ENCODE results near the gene KATNIP. TPM values are rescaled to one million over a fixed set of nuclear protein-coding genes. Genes with fewer than 3 reads are reported as not detected.

The KATNIP gene
- total RNA-seq, 1 donor from 2014 or later, result 27.5 TPM

DNA sequence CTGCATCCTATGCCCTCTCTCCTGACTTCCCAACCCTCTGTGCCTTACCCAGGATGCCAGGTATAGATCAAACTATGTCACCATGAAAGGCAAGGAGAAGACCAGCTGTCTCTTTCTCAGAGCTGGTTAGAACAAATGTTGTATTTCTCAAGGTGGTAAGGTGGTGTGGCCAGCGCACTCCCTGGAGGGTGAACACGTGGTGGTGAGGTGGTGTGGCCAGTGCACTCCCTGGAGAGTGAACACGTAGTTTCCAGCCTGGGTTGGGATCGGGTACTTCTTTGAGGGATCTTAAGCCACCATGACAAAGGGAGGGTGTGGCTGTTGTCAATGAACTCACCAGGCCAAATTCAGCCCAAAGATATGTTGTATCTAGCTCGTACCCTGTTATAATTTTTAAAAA is 26.8 kb downstream of the KATNIP start:
- no peak for DNase-seq (ENCODE audit: extremely low read depth, low read depth, low spot score)

DNA sequence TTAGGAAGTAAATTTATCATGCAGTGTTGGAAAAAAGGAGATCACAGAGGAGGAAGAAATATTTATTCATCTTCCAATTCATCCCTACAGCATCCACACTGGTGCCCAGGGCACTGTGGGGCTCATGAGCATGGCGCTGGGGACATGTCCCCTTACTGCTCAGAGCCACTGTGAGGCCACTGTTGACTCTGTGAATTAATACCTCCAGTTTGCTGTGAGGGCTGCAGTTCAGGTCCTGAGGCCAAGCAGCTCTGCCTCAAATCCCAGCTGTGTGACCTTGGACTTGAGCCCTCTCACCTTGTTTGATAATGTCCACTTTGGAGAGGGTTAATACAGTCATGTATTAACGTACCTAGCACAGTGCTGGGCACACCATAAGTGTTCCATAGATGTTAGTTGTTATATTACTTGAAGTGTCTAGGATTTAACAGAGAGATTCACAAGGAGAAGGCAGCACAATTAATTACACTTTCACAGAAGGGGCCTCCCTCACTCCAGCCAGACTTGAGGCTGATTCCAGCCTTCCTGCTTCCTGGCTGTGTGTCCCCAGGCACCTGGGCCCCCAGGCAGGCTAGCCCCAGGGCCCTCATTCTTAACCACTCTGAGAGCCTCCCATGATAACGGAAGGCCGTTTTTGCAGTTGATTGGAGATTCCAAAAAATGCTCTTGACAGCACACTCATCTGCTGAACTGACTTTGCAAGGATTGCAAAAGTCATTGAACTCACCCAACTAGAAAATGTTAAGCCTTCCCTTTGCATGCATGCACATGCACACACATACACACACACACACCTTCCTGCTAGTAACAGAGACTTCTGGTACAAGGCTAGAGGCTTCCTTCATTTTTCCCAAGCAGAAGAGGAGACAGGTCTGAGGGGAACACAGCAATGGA is 29.4 kb downstream of the KATNIP start:
- no peak for DNase-seq (ENCODE audit: extremely low read depth, low read depth, low spot score)

DNA sequence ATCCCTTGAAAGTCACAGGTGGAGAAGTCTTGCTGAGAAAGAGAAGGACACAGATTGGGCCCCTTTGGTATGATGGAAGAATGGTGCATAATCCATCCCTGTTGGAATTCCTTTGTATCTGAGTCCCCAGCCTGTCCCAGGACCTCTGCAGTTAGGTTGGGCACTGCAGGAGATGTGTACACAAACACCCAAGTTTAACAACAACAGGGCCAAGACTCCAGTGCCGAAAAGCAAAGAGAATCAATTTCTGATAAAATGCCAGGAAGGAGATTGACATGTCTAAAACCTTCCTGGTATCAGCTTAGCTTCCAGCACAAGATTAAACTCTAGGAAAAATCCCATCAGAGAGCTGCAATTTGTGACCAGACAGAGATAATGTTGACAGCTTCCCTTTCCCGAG is 32.9 kb downstream of the KATNIP start:
- no peak for DNase-seq (ENCODE audit: extremely low read depth, low read depth, low spot score)

DNA sequence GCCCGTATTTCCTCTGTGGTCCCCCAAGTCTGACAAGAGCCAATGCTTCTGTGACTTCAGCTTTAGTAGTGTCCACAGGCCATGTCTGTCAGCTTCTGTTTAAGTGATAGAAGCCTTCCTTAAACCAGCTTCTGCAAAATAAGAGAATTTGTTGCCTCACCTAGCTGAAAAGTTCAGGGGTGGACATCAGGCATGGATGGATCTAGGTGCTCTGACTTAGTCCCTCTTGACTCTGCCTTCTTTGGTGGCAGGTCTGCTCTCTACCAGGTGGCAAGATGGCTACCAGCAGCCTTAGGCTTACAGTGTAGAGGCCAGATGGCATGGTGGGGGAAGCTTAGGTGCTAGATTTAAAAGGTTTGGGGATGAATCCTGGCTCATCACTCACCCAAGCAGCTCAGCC is 33.7 kb downstream of the KATNIP start:
- DNase-seq (ENCODE audit: extremely low read depth, low read depth, low spot score), result no peak

DNA sequence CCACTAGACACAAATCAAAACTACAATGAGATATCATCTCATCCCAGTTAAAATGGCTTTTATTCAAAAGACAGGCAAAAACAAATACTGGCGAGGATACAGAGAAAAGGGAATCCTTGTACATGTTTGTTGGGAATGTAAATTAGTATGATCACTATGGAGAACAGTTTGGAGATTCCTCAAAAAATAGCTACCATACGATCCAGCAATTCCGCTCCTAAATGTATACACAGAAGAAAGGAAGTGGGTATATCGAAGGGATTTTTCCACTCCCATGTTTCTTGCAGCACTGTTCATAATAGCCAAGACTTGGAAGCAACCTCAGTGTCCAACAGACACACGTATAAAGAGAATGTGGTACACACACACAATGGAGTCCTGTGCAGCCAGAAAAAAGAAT is 35.3 kb downstream of the KATNIP start:
- DNase-seq (ENCODE audit: extremely low read depth, low read depth, low spot score), result no peak

DNA sequence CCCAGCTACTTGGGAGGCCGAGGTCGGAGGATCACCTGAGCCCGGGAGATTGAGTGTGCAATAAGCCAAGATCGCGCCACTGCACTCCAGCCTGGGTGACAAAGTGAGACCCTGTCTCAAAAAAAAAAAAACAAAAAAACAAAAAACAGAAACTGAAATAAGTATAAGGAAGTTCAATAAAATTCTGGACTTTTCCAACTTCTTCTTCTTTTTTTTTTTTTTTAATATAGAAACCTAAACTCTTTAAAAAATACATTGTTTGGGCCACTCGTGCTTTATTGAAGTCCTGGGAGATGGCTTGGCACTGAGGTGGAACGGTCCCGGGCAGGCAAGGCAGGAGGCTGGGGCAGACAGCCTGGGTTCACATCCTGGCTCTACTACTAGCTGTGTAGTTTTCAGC is 36.8 kb downstream of the KATNIP start:
- DNase-seq (ENCODE audit: extremely low read depth, low read depth, low spot score), result no peak

DNA sequence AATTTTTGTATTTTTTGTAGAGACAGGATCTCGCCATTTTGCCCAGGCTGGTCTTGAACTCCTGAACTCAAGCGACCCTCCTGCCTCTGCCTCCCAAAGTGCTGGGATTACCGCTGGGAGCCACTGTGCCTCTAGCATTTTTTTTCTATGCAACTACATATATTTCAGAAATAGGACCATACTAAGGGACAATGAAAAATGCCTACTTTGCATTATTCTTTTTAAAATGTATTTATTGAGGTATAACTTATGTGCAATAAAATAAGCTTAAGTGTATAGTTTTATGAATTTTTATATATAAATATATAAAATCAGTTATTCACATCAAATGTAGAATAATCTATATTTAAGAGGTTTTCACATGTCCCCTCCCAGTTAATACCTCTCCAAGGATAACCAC is 38.1 kb downstream of the KATNIP start:
- DNase-seq (ENCODE audit: extremely low read depth, low read depth, low spot score), result no peak

DNA sequence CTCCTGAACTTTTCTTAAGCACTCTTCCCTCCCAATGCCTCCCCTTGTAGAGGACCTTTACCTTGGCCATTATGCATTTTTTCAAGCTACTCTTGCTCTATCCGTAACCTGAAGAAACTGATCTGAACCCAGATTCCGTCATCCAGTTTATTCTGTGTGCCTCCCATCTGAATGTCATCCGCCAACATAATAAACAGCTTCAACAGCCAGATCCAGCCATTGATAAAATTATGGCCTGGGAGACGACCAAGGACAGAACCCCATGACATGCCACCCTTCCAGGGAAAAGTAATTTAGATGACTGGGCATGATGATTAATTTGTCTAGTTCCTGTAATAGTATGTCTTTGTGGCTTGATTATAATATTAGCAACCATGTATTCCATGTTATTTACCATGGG is 41.9 kb downstream of the KATNIP start:
- DNase-seq (ENCODE audit: extremely low read depth, low read depth, low spot score), result no peak

DNA sequence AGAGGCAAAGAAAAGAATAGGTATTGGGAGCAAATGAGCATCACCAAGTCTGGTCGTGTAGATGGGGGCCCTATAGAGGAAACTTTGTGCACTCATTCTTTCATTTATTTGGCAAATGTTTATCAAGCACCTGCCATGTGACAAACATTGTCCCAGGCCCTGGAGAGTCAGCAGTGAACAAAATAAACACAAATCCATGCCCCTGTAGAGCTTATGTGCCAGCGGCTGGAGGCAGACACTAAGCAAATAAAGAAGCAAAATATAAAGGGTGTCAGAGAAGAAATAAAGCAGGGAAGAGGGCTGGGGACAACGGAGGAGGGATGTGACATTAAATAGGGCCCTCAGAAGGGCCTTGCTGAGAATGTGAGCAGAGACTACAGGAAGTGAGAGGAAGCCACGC is 45.5 kb downstream of the KATNIP start:
- no peak for DNase-seq (ENCODE audit: extremely low read depth, low read depth, low spot score)

DNA sequence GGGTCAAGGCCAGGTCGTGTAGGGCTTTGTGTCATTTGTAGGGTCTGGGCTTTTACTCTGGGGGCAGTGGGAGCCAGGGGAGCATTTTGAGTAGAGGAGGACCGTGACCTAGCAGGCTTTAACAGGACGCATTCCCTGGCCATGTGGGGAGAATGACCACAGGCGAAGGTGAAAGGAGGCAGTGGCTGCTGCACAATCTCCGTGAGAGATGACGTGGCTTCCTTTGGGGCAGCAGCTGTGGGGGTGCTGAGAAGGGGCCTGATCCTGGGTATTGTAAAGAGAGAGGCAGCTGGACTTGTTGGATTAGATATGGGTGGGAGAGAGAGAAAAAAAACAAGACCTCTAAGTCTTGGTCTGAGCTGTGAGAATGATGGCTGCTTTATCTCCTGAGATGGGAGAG is 46.0 kb downstream of the KATNIP start:
- no peak for DNase-seq (ENCODE audit: extremely low read depth, low read depth, low spot score)

DNA sequence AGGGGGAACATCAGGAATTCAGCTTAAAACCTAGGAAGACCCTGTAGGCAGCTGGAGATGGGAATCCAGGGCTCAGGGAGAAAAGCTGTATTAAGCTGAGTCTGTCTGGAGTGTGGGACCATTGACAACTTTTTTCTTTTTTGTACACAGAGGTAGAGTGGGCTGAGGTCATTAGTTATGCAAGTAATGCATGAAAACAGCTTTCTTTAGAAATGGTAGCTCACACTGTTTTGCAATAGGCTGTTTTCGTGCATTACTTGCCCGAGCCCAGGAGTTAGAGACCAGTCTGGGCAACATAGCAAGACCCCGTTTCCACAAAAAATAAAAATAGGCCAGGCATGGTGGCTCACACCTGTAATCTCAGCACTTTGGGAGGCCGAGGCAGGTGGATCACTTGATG is 46.5 kb downstream of the KATNIP start:
- DNase-seq (ENCODE audit: extremely low read depth, low read depth, low spot score), result no peak

DNA sequence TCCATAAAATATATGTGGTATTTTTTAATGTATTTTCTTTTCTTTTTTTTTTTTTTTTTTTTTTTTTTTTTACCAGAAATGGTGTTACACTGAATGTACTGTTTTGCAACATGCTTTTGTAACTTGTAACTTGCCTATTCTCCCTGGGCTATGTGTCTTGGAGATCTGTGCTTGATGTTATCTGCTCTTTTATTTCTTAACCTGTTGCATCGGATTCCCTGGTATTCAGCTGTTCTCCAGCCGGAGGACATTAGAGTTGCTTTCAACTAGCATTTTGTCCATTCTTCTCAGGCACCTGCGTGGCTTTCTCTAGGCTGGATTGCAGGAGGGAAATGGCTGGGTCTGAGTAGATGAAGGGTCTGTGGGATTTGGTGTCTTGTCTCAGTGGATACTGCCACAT is 47.4 kb downstream of the KATNIP start:
- DNase-seq (ENCODE audit: extremely low read depth, low read depth, low spot score), result no peak

DNA sequence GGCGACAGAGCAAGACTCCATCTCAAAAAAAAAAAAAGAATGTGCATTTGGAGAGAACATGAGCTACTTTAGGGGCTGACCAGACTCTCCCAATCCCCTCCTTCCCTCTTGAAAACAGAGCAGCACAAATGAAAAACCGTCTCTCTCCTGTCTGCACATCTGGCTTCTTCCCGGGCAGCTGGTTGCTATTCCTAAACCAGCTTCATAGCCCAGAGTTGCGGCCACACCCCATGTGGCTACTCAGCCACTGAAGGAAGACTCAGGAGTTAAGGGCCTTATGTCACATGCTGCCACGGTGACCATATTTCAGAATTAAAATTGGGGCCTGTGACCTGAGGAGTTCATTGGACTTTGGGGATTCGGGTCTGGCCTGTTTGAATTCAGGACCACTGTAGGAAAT is 48.3 kb downstream of the KATNIP start:
- no peak for DNase-seq (ENCODE audit: extremely low read depth, low read depth, low spot score)

DNA sequence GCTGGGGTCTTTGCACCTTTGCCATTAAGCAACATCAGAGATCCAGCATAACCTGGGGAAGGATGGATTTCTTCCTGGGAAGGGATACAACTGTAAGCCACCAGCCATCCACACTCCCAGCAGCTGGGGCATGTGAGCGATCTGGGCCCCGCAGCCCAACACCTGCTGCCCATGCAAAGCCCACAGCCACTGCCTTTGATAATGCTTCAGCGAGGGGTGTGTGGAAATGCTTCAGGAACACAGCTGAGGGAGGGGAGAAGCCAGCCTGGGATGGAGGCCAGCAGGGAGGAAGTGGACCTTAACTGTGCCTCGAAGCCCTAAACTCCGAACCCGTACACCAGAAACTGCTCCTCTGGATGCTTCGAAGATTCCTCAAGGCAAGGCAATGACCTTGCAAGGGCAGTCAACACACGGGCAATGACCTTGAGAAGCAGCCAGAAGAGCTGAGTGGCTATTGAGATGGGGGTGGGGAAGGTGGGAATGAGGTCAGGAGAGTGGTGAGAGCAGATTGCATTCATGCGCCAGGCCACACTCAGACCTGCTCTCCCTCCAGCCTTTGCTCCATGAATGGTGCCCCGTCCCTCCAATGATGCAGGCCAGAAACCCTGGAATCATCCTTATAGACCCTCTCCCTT is 49.1 kb downstream of the KATNIP start:
- DNase-seq (ENCODE audit: extremely low read depth, low read depth, low spot score), result no peak

DNA sequence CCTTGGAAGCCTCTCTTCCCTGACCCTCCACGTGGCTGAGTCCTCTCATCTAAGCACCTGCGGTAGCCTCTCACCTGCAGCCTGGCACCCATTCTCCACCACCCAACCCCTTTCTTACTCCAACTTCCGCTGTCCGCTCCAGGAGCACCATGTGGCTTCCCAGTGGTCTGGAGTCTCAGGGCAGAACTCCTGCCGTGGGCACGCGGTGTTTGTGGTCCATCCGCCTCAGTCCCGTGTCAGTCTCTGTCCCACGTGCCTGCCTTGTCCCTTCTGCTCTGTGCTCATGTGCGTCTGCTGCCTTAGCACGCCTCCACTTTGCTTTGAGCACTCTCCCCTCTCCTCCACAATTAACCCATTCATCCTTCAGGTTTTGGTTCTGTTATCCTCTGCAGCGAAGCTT is 49.7 kb downstream of the KATNIP start:
- no peak for DNase-seq (ENCODE audit: extremely low read depth, low read depth, low spot score)

Other genes starting within 250 kb of the KATNIP start
- gene IL4R, start 236.2 kb upstream of the KATNIP start, total RNA-seq, result 117 and 165 TPM in 2 replicates
- 0.44 and 0.47 TPM in 2 replicates for gene IL21R, start 148.0 kb upstream of the KATNIP start, total RNA-seq
- 80.3 and 123 TPM in 2 replicates for gene GTF3C1, start 231 bp upstream of the KATNIP start, total RNA-seq

All from glomerular endothelial cell (primary cell).